ENCODE measurements around the gene SUSD1.

- TF ChIP-seq CTCF (conservative IDR thresholded peaks at IDR 0.05; ENCODE audit: low read depth, low read length) (no peak), EZH2 (IDR thresholded peaks at IDR 0.05; ENCODE audit: low read length, unreplicated experiment) (no peak), EZH2phosphoT487 (IDR thresholded peaks at IDR 0.05; ENCODE audit: borderline replicate concordance, low read length) (no peak)
Observed at GRCh38 chr9:112033237-112034215, 141.6 kb downstream of the SUSD1 start.

All from PC-3 (cell line).